ENCODE measurements around the gene HLX. TPM values are rescaled to one million over a fixed set of nuclear protein-coding genes. Genes with fewer than 3 reads are reported as not detected.

Gene HLX
- polyA plus RNA-seq, 1 donor = 17.0 TPM

DNA sequence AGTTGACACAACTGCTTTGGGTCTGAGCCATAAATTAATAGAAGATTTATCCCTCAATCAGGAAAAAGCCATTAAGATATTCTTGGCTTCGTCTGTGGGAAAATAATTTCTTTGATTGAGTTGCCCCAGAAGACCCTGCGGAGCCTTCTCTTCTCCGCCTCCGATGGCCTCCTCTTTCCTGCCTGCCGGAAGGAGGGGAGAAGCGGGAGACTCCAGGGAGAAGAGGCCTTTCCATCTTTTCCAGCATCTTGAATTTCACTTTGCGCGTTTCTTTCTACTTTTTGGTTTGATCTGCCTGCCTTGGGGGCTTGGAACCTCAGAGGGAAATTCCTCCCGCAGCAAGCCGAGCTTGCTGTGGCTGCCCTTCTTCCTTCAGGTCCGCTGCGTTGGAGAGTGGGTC lies 16.8 kb downstream of the HLX start:
- DNase-seq = no peak

DNA sequence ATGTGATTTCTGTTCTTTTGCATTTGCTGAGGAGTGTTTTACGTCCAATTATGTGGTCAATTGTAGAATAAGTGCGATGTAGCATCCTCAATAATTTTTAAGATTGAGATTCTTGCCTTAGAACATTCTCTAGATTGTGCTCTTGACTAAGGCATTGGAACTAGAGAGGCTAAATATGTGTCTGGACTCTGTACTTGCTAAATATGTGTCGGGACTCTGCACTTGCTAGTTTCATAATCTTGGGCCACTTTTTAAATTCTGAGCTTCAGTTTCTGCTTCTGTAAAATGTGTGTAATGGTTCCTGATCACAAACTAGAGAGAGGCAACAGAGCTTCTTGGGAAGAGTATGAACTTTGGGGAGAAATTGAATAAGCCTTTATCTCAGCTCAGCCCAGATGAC lies 21.6 kb downstream of the HLX start:
- DNase-seq = no peak

DNA sequence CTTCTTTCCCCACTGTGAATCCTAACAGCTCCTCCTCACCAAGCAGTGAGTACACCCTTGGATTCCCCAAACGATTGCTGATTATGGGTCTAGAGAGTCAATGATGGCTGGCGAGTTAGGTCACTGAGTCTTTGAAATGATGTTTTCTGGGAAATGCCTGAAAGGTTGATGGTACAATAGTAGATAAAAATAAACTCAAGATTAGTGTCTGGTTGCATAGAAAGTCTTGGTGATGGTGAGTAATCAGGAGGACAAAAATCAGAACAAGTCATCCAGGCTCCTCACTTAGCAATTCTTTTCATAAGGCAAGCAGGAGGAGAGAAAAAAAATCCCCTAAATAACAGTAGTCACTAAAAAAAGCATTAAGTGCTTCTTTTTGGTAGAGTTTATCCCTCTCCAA lies 22.6 kb downstream of the HLX start:
- DNase-seq = no peak

DNA sequence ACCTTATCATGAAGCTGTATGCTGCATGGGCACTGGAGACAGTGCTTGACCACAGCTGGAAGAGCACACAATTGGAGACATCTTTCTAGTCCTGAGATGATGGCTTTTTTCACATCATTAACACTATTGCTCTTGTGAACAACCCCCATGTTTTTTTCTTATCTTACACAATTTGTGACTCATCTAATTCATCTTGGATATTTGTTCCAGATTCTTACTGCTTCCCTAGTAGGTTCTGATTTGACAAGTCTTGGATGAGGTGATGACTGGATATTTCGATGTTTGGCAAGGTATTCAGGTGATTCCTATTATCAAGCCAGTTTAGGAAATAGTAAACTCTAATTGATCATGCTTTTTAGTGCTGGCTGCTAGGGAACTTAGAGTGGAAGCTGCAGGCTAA lies 23.7 kb downstream of the HLX start:
- DNase-seq = no peak

- DNase-seq = no peak
These were observed 25.6 kb downstream of the HLX start for GRCh38 chr1:220904876-220905275.

- DNase-seq = no peak
These were observed 26.7 kb downstream of the HLX start for GRCh38 chr1:220905650-220906560.

GRCh38 chr1:220906561-220907334 lies 27.5 kb downstream of the HLX start:
- no peak for DNase-seq

- DNase-seq = no peak
These were observed 29.5 kb downstream of the HLX start for GRCh38 chr1:220908757-220909156.

- DNase-seq = no peak
These were observed 30.8 kb downstream of the HLX start for GRCh38 chr1:220910021-220910420.

GRCh38 chr1:220914283-220915116 lies 35.3 kb downstream of the HLX start:
- DNase-seq = no peak

GRCh38 chr1:220915117-220915440 lies 35.8 kb downstream of the HLX start:
- no peak for DNase-seq

- no peak for DNase-seq
These were observed 36.7 kb downstream of the HLX start for GRCh38 chr1:220915954-220916353.

- DNase-seq = no peak
These were observed 37.9 kb downstream of the HLX start for GRCh38 chr1:220917101-220917500.

DNA sequence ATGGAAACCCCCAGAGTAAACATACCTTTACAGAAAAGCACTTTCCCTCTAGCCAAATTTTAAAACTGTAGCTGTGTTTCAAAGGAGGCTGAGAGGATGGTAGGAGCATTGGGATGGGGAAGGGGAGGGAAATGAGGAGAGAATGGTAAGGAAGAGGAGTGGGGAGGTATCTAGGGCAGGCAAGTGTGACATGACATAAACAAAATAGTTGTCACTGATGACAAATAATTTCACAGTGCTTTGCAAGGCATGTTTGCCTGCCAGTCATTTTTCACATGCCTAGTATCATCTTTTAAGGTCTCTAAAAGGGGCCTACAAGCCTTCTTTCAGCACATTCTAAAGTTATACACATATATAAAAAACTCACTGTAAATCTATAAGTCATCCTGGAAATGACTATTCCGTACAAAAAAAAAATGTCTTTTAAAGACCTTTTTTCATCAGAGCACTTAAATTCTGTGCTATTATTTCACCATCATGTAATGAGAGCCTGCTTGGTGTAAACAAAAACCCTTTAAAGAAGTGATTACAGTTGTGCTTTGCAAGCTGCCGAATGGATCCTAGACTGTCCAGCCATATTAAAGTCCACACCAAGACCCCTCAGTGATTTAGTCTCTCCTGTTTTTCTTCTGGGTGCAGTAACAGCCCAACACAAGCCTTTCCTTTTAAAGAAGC lies 38.4 kb downstream of the HLX start:
- no peak for DNase-seq

DNA sequence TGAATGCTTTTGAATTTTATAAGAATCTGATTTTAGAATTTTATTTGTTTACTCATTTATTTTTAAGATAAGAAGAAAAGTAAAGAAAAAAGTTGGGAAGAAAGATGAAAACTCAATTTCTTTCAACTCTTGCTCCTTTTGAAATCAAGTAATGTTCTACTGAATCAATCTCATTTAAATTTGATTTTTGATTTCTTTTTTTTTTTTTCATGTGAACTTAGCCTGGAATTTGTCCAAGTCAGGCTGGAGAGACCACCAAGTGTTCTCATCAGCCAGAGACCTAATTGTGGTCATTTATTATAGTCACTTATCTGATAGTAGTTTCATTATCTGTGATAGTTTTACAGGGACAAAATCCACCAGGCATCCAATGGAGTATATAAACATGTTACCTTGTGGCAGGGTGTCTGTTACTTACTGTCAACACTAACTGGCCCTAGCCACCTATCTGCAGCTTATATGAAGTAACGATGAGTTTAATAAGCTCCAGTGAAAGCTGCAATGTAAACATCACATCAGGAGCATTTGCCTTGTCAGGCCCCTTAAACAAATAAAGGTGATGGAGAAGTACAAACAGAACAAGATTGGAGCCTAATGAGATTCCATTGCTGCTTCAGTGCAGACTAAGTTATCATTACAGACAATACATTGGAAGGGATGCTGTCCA lies 39.2 kb downstream of the HLX start:
- no peak for DNase-seq

DNA sequence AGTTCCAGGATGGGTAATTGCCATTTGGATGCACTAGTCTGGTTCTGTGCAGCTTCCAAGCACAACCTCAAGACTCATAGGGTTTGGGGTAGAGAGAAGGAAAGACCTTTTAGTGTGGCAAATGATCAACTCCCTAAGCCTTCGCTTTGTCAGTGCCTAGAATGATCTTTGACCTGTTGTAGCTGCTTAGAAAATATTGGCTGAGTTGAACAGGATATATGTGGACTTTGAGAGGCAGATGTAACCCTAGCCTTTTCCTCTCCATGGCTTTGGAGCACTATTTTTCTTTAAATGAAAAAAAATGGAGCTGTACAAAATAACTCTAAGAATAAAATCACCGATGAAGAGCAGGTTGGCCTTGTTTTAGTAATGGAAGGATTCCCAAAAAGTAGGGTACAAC lies 41.7 kb downstream of the HLX start:
- no peak for DNase-seq

DNA sequence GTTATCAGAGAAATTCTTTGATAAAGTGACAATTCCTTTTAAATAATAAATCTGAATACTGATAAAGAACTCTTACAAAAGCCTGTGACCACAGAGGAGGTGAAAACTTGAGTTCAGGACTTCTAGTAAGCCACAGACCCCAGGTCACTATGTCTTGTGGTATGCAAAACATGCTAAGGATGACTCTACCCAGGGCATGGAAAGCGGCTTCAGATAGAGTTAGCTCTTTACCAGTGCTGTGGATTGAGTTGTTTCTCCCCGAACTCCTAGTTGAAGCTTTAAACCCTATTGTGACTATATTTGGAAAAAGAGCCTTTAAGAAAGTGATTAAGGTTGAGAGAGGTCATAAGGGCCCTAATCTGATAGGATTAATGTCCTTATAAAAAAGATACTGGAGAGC lies 42.3 kb downstream of the HLX start:
- DNase-seq = no peak

DNA sequence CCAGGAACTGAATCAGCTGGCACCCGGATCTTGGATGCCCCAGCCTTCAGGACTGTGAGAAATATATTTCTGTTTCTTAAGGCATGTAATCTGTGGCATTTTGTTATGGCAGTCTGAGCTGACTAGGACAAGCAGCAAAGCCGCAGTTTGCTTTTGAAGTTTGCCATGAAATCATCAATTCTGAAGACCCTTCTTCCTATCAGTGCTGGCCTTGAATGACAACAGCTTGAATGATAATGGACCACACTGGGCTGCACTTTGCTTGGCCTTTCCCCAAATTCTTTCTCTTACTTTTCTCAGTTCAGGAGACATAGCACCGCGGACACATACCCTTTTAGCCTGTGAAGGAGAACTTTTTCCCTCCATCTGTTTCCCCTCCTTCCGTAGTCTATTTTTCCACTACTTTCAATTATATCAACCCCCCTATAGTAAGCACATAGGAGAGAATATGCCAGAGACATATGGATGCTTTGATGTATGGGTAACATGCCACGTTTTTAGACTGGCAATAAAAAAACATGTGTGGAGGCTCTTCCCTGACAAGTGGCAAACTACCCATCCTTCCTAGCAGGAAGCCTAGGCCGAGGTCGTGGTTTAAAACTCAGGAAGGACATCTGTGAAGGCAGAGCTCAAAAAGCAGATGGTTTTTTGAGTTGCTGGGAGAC lies 42.9 kb downstream of the HLX start:
- no peak for DNase-seq

DNA sequence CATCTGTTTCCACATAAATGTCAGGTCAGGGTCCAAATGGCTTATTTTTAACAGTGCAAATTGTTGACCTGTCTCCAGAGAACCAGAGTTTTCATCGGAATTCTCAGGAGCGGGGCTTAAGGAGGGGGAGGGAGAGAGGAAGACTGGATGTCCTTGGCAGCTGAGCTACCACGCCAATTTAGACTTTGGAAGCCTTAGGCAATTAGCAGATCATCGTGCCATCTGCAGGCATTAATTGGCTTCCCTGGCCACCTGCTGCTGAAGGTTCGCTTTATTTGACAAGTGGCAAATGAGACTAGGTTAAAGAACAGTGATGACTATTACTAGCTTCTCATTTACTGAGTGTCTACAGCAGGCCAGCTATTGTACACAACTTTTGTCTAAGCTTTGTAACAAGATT lies 43.7 kb downstream of the HLX start:
- no peak for DNase-seq

- DNase-seq = no peak
These were observed 45.2 kb downstream of the HLX start for GRCh38 chr1:220924331-220924970.

DNA sequence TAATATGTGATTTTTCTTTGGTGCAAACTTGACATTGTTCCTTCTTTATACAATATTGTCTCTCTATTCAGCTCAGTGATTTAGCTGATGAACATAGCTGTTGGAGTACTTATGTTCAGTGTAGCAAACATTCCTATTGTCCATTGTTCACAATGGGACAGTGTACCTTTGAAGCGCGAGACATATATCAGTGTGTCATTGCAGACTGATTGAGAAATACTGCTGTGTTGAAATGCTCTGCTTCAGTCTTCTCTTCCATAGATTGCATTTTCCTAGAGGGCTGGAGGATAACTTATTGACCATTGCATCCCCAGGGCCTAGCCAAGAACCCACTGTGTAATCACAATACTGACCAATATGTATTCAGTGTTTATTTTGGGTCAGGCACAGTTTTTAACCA lies 46.5 kb downstream of the HLX start:
- DNase-seq = no peak

Measured in hindlimb muscle (tissue), 1 donor.